GM18909 (cell line): ENCODE data around the gene MSRB3.

Source experiments
- ATAC-seq: cut with Tn5 transposase; IDR thresholded peaks from one replicate; pipeline ENCODE4 v1.9.1; 2021; ENCODE audit warnings: mild to moderate bottlenecking; ENCODE audit not compliant: unreplicated experiment, poor library complexity

Gene MSRB3

GRCh38 chr12:65324056-65324455 is 45.6 kb downstream of the MSRB3 start:
- no peak for ATAC-seq

- no peak for ATAC-seq
These were observed 46.1 kb downstream of the MSRB3 start for GRCh38 chr12:65324551-65324950.

GRCh38 chr12:65325183-65325582 is 46.7 kb downstream of the MSRB3 start:
- ATAC-seq, result no peak

GRCh38 chr12:65326616-65327015 is 48.1 kb downstream of the MSRB3 start:
- ATAC-seq, result no peak

GRCh38 chr12:65327207-65328076 is 49.0 kb downstream of the MSRB3 start:
- no peak for ATAC-seq

GRCh38 chr12:65329721-65330120 is 51.2 kb downstream of the MSRB3 start:
- no peak for ATAC-seq

GRCh38 chr12:65330331-65330730 is 51.8 kb downstream of the MSRB3 start:
- no peak for ATAC-seq

- ATAC-seq, result no peak
These were observed 53.0 kb downstream of the MSRB3 start for GRCh38 chr12:65331456-65331855.

GRCh38 chr12:65333649-65334048 is 55.2 kb downstream of the MSRB3 start:
- no peak for ATAC-seq

- no peak for ATAC-seq
These were observed 56.0 kb downstream of the MSRB3 start for GRCh38 chr12:65334521-65334920.

GRCh38 chr12:65335021-65335714 is 56.7 kb downstream of the MSRB3 start:
- ATAC-seq, result no peak

GRCh38 chr12:65335981-65336380 is 57.5 kb downstream of the MSRB3 start:
- ATAC-seq, result no peak

- no peak for ATAC-seq
These were observed 60.7 kb downstream of the MSRB3 start for GRCh38 chr12:65339161-65339560.

- no peak for ATAC-seq
These were observed 64.7 kb downstream of the MSRB3 start for GRCh38 chr12:65343230-65343629.

- no peak for ATAC-seq
These were observed 65.3 kb downstream of the MSRB3 start for GRCh38 chr12:65343801-65344200.

GRCh38 chr12:65355461-65355860 is 77.0 kb downstream of the MSRB3 start:
- ATAC-seq, result no peak

- ATAC-seq, result no peak
These were observed 84.0 kb downstream of the MSRB3 start for GRCh38 chr12:65362234-65363031.

GRCh38 chr12:65364046-65364445 is 85.6 kb downstream of the MSRB3 start:
- no peak for ATAC-seq

GRCh38 chr12:65367396-65367795 is 88.9 kb downstream of the MSRB3 start:
- no peak for ATAC-seq

- ATAC-seq, result no peak
These were observed 89.6 kb downstream of the MSRB3 start for GRCh38 chr12:65368055-65368454.

GRCh38 chr12:65372574-65372973 is 94.1 kb downstream of the MSRB3 start:
- ATAC-seq, result no peak
